ENCODE data around the gene RNF180.

Gene RNF180

DNA sequence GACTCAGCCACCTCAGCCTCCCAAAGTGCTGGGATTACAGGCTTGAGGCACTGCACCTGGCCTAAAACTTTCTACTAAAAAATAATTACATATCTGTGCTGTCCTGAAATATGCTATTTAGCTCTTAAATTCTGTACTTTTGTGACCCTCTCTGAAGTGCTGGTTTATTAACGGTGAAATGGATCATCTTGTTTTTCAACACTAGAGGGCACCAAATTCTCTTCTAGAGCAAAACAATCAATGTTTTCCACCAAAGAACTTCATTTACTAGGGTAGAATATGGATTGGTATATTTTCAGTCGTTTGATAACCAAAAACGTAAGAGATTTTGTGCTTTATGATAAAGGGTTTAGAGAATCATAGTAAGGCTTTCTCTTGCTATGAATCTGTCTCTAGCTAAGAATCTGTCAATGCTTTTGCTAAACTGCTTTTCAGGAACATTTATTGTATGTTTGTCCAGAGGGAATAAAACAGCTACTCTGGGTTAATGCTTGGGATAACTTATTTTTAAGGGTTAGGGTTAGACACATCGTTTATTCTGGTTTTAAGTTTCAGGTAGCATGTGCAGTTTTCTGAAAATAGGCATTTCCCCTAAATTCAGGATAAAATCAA, 63.6 kb downstream of the RNF180 start:
- no peaks in the 10 kb centered on the region for H3K9me3 ChIP-seq (ENCODE audit: severe bottlenecking)
- H3K36me3 ChIP-seq (ENCODE audit: low read depth) = no peaks in the 10 kb centered on the region
- ATAC-seq (ENCODE audit: low read depth) (peak; percentile 61; the same call in 1 of the 3 replicates), DNase-seq (ENCODE audit: low spot score) (no peak)
- H3K4me1 ChIP-seq (ENCODE audit: insufficient read depth, poor library complexity, severe bottlenecking) = no peaks in the 10 kb centered on the region
- H3K27ac ChIP-seq (ENCODE audit: poor library complexity, severe bottlenecking) = no peak overlapping the region
- no peak overlapping the region for H3K4me3 ChIP-seq (ENCODE audit: severe bottlenecking)
- H3K27me3 ChIP-seq (ENCODE audit: insufficient read depth, poor library complexity, severe bottlenecking) = no peaks in the 10 kb centered on the region
- peak; percentile 90 for TF ChIP-seq CTCF (IDR thresholded peaks at IDR 0.05; ENCODE audit: poor library complexity, severe bottlenecking)

- DNase-seq (ENCODE audit: low spot score) = no peak
- no peaks in the 10 kb centered on the region for H3K9me3 ChIP-seq (ENCODE audit: severe bottlenecking)
- TF ChIP-seq CTCF (IDR thresholded peaks at IDR 0.05; ENCODE audit: poor library complexity, severe bottlenecking) = no peak
- H3K27me3 ChIP-seq (ENCODE audit: insufficient read depth, poor library complexity, severe bottlenecking) = peaks cover 2% of the 10 kb centered on the region
- H3K4me1 ChIP-seq (ENCODE audit: insufficient read depth, poor library complexity, severe bottlenecking) = no peaks in the 10 kb centered on the region
- no peaks in the 10 kb centered on the region for H3K36me3 ChIP-seq (ENCODE audit: low read depth)
- H3K27ac ChIP-seq (ENCODE audit: poor library complexity, severe bottlenecking) = no peak overlapping the region
- H3K4me3 ChIP-seq (ENCODE audit: severe bottlenecking) = no peak overlapping the region
- no peak for ATAC-seq (ENCODE audit: low read depth)
These were observed 95.1 kb downstream of the RNF180 start for GRCh38 chr5:64260756-64261155.

DNA sequence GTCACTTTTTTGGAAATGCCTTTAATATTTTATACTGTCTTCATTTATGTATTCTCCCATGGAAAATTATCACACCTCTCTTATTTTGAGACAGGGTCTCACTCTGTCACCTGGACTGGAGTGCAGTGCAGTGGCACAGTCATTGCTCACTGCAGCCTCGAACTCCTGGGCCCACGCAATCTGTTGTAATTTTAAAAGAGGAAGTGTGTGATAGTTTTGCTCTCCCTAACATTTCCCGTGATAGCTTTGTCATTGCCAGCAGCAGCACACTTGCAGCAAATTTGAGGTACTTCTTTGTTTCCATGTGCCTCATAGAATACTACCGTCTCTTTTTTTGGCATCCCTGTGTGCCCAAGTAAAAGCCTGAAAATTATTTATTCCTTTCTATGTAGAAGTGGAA, 103.5 kb downstream of the RNF180 start:
- Histone ChIP-seq H3K9me3 (ENCODE audit: severe bottlenecking) (no peaks in the 10 kb centered on the region), H3K36me3 (ENCODE audit: low read depth) (no peaks in the 10 kb centered on the region), H3K4me1 (ENCODE audit: insufficient read depth, poor library complexity, severe bottlenecking) (no peaks in the 10 kb centered on the region), H3K27me3 (ENCODE audit: insufficient read depth, poor library complexity, severe bottlenecking) (no peaks in the 10 kb centered on the region), H3K4me3 (ENCODE audit: severe bottlenecking) (no peak overlapping the region), H3K27ac (ENCODE audit: poor library complexity, severe bottlenecking) (no peak overlapping the region)
- no peak for DNase-seq (ENCODE audit: low spot score)
- no peak for TF ChIP-seq CTCF (IDR thresholded peaks at IDR 0.05; ENCODE audit: poor library complexity, severe bottlenecking)
- ATAC-seq (ENCODE audit: low read depth) = no peak

- DNase-seq (ENCODE audit: low spot score) (no peak), ATAC-seq (ENCODE audit: low read depth) (no peak; the same call in 2 of the 3 replicates)
- no peaks in the 10 kb centered on the region for H3K4me1 ChIP-seq (ENCODE audit: insufficient read depth, poor library complexity, severe bottlenecking)
- no peak overlapping the region for H3K27ac ChIP-seq (ENCODE audit: poor library complexity, severe bottlenecking)
- no peaks in the 10 kb centered on the region for H3K27me3 ChIP-seq (ENCODE audit: insufficient read depth, poor library complexity, severe bottlenecking)
- H3K36me3 ChIP-seq (ENCODE audit: low read depth) = no peaks in the 10 kb centered on the region
- no peaks in the 10 kb centered on the region for H3K9me3 ChIP-seq (ENCODE audit: severe bottlenecking)
- no peak for TF ChIP-seq CTCF (IDR thresholded peaks at IDR 0.05; ENCODE audit: poor library complexity, severe bottlenecking)
- H3K4me3 ChIP-seq (ENCODE audit: severe bottlenecking) = no peak overlapping the region
These were observed 107.6 kb downstream of the RNF180 start for GRCh38 chr5:64273276-64273675.

Measured in RWPE2 (cell line).